GM12872 (cell line): ENCODE measurements around the gene HDHD2.

Source experiments
- CTCF ChIP-seq: IDR thresholded peaks from 3 replicates; pipeline ENCODE4 v1.5.1; 2011; ENCODE audit warnings: low read depth, mild to moderate bottlenecking, low read length, moderate library complexity; ENCODE audit not compliant: insufficient read depth

Gene HDHD2, protein sequence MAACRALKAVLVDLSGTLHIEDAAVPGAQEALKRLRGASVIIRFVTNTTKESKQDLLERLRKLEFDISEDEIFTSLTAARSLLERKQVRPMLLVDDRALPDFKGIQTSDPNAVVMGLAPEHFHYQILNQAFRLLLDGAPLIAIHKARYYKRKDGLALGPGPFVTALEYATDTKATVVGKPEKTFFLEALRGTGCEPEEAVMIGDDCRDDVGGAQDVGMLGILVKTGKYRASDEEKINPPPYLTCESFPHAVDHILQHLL

DNA sequence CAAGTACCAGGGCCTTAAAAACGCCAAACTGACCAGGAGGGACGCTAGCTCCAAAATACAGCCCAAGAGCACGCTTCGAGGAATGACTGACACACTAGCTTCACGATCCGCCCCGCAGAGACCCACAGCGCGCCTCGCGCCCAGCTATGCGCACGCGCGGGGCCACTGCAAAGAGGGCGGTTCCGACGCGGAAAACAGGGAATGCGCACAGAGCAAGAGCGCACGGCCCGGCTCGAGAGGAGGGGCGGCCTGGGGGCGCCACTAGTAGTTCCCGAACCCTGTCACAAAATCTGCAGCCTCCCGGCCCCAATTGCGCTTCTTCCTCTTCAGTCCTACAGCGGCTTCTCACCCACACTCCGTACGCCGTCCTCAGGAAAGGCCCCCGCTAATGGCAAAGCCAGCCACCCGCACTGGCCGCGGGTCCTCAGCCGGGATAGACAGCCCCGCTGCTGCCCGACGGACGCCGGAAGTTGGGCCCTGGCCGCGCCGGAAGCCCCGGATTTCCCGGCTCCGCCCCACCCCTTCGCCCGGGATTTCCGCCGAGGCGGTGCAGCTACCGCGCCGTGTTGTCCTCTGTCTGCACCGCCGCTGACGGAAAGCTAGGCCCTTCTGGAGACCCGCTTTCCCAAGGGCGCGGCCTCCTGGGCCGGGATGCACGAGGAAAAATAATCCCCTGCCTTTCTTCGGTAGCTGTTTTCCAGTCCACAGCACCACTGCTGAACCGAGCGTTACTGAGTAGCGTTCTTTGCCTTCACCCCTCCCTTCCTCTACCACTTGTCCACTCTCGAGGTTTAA, at the start of gene HDHD2:
Gene HDHD2 (minus strand): TSS at position 472 of the 795 bp plus-strand sequence. CDS start 14,061 bp downstream, outside the sequence.
- TF ChIP-seq CTCF, result no peak

DNA sequence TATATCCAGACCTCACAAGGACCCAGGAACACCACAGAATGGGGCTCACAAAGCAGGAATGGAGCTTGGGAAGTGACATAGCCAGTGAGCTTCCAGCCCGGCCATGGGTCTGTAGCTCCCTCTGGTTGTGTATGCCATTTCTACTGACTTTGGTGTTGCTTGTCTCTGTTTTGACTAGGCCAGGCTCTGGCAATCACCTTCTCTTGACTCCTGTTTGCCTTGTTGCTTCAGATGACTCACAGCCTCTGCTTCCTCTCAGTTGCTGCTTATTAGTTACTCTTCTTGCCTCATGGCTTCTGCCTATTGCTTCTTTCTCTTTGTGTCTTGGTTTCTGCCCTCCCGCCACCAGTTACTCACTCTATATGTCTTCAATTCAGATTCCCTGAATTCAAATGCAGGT, 41.7 kb upstream of the HDHD2 start:
- TF ChIP-seq CTCF, result no peak

GRCh38 chr18:47187721-47188120, 37.4 kb upstream of the HDHD2 start:
- no peak for TF ChIP-seq CTCF

GRCh38 chr18:47184419-47185050, 34.2 kb upstream of the HDHD2 start:
- TF ChIP-seq CTCF, result no peak

DNA sequence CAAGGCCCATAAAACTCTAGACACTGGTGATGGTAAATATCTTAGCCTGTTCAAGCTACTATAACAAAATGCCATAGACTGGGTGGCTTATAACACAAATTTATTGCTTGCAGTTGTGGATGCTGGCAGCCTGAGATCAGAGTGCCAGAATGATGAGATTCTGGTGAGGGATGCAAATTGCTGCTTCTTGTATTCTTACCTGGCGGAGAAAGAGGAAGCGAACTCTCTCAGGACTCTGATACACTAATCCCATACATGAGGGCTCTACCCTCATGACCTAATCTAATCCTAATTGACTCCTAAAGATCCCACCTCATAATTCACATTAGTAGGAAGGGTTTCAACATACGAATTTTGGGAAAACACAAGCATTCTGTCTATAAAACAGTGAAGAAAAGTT, 30.5 kb upstream of the HDHD2 start:
- no peak for TF ChIP-seq CTCF

- TF ChIP-seq CTCF, result no peak
These were observed 29.2 kb upstream of the HDHD2 start for GRCh38 chr18:47179520-47179919.

DNA sequence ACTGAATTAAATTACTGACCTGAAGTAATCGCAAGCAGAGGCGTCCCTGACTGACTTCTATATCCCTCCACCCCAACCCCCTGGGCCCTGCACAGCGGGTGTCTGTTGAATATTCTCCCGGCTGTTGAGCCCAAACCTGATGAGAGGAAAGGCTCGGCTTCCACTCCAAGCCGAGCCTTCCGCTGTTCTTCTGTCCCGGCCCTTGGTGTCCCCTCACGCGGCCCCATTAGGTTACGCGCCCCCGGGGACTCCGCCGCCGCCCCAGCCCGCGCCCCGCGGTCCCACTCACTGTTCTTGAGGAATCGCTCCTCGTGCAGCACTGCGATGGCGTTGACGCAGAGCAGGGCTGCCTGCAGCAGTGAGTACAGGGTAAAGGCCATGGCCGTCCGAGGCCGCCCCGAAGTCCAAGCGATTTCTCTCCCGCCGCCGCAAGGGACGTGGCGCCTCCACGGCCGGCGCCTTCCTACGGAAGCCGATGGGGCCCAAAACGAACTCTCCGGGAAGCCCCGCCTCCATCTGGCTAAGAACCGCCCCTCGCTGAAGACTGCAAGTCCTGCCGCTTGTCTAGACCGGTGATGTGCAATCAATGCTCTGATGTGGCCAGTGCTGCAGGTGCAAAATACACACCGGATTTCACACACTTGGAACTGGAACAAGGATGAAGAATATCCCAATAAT, 25.7 kb upstream of the HDHD2 start, which contains the start of gene IER3IP1:
Gene IER3IP1 (minus strand): TSS at position 467 of the 678 bp plus-strand sequence. CDS start 87 bp downstream, at position 380.
- TF ChIP-seq CTCF, result 0 out of 3 replicates have a peak, but pooled peaks have one; percentile 10
